ENCODE data around the gene PRDM11. TPM values are rescaled to one million over a fixed set of nuclear protein-coding genes. Genes with fewer than 3 reads are reported as not detected.
A peak's percentile ranks its signal among the peaks of the same experiment; 100 is the strongest.

Gene PRDM11
- total RNA-seq, 4 donors from 2014 or later = 4.4 to 10.7 (median 7.0) TPM

GRCh38 chr11:45147891-45148675 is 1.6 kb downstream of the PRDM11 start:
- Histone ChIP-seq H3K27ac (peak overlapping the region in 2 of 4 donors; percentile 84 to 94), H3K9me3 (no peaks in the 10 kb centered on the region), H3K27me3 (no peaks in the 10 kb centered on the region), H3K4me3 (peak overlapping the region; percentile 63 to 84 (median 69)), H3K36me3 (no peaks in the 10 kb centered on the region), H3K4me1 (peaks cover 0 to 18% (median 12%) of the 10 kb centered on the region in 4 donors)
- TF ChIP-seq CTCF (IDR thresholded peaks at IDR 0.05) (no peak), POLR2A (IDR thresholded peaks at IDR 0.05) (no peak)
- no peak for DNase-seq

GRCh38 chr11:45149483-45150056 is 3.1 kb downstream of the PRDM11 start:
- H3K27me3 ChIP-seq = no peaks in the 10 kb centered on the region
- no peak for TF ChIP-seq CTCF (IDR thresholded peaks at IDR 0.05)
- TF ChIP-seq POLR2A (IDR thresholded peaks at IDR 0.05) = no peak
- no peak overlapping the region for H3K4me3 ChIP-seq
- peaks cover 0 to 22% (median 12%) of the 10 kb centered on the region in 4 donors for H3K4me1 ChIP-seq
- no peak for DNase-seq
- no peak overlapping the region for H3K27ac ChIP-seq
- H3K9me3 ChIP-seq = no peaks in the 10 kb centered on the region
- H3K36me3 ChIP-seq = no peaks in the 10 kb centered on the region

GRCh38 chr11:45150301-45150700 is 3.9 kb downstream of the PRDM11 start:
- TF ChIP-seq CTCF (IDR thresholded peaks at IDR 0.05) = no peak
- no peak for TF ChIP-seq POLR2A (IDR thresholded peaks at IDR 0.05)
- no peak for DNase-seq
- no peaks in the 10 kb centered on the region for H3K36me3 ChIP-seq
- H3K4me1 ChIP-seq = peaks cover 0 to 29% (median 12%) of the 10 kb centered on the region in 4 donors
- H3K27ac ChIP-seq = no peak overlapping the region
- H3K9me3 ChIP-seq = no peaks in the 10 kb centered on the region
- H3K27me3 ChIP-seq = no peaks in the 10 kb centered on the region
- H3K4me3 ChIP-seq = no peak overlapping the region

- no peaks in the 10 kb centered on the region for H3K27me3 ChIP-seq
- no peak overlapping the region for H3K4me3 ChIP-seq
- H3K27ac ChIP-seq = no peak overlapping the region
- TF ChIP-seq CTCF (IDR thresholded peaks at IDR 0.05) (no peak), POLR2A (IDR thresholded peaks at IDR 0.05) (no peak)
- no peak for DNase-seq
- H3K36me3 ChIP-seq = no peaks in the 10 kb centered on the region
- H3K4me1 ChIP-seq = peaks cover 0 to 28% (median 7%) of the 10 kb centered on the region in 4 donors
- no peaks in the 10 kb centered on the region for H3K9me3 ChIP-seq
These were observed 4.5 kb downstream of the PRDM11 start for GRCh38 chr11:45150943-45151342.

- H3K4me3 ChIP-seq = no peak overlapping the region
- H3K4me1 ChIP-seq = peaks cover 0 to 25% (median 6%) of the 10 kb centered on the region in 4 donors
- TF ChIP-seq POLR2A (IDR thresholded peaks at IDR 0.05) = no peak
- TF ChIP-seq CTCF (IDR thresholded peaks at IDR 0.05) = no peak
- H3K36me3 ChIP-seq = no peaks in the 10 kb centered on the region
- H3K27ac ChIP-seq = no peak overlapping the region
- DNase-seq = no peak
- H3K9me3 ChIP-seq = no peaks in the 10 kb centered on the region
- H3K27me3 ChIP-seq = no peaks in the 10 kb centered on the region
These were observed 5.0 kb downstream of the PRDM11 start for GRCh38 chr11:45151362-45151982.
